CD4-positive, alpha-beta T cell (primary cell): ENCODE results near the gene TDRD9. TPM values are rescaled to one million over a fixed set of nuclear protein-coding genes. Genes with fewer than 3 reads are reported as not detected.

Experiments used
- ATAC-seq: fragments of 200-7000 bp; cut with Tn5 transposase; one replicate; pipeline ENCODE4 v1.10.0; 2022; ENCODE audit warnings: mild to moderate bottlenecking; ENCODE audit not compliant: poor library complexity
- CTCF ChIA-PET: fragments of 350-600 bp; sonication (Branson Sonifier 250); formaldehyde crosslinking; loops from one replicate; lab custom pipeline; 2021; ENCODE audit warnings: antibody characterized with exemption, inconsistent platforms; lab: Charles Lee
- POLR2A ChIA-PET: fragments of 350-600 bp; sonication (Branson Sonifier 250); formaldehyde crosslinking; loops from one replicate; lab custom pipeline; 2021; ENCODE audit warnings: antibody characterized with exemption, inconsistent platforms; lab: Charles Lee
- DNase-seq, 14 experiments: peaks; one replicate each; pipeline ENCODE4 v3.0.0-alpha.2; 2013 to 2020; ENCODE audit warnings: mixed read lengths in 2 of 14
- H3K27ac ChIP-seq, 2 donors: one replicate each; pipeline versions ENCODE4 v1.5.1 to v1.7.0; 2013; ENCODE audit warnings: low read length in 2 of 2, low read depth in 1 of 2, mild to moderate bottlenecking in 1 of 2
- H3K27me3 ChIP-seq, 2 experiments: 1 replicate in 1 of 2; 2 replicates in 1 of 2; pipeline versions ENCODE4 v1.6.1 to v1.7.0; 2013; ENCODE audit warnings: low read length in 2 of 2, control low read depth in 1 of 2, mild to moderate bottlenecking in 1 of 2, moderate library complexity in 1 of 2; ENCODE audit not compliant: insufficient read depth in 2 of 2, control insufficient read depth in 1 of 2
- H3K36me3 ChIP-seq: one replicate; pipeline ENCODE4 v1.6.1; 2013; ENCODE audit warnings: low read length, control low read depth; ENCODE audit not compliant: insufficient read depth
- H3K4me1 ChIP-seq: one replicate; pipeline ENCODE4 v1.6.1; 2013; ENCODE audit warnings: low read length, control low read depth; ENCODE audit not compliant: insufficient read depth
- H3K4me3 ChIP-seq: one replicate; pipeline ENCODE4 v1.5.1; 2013; ENCODE audit warnings: mild to moderate bottlenecking, low read length, moderate library complexity
- H3K9me3 ChIP-seq, 2 experiments: 1 replicate in 1 of 2; 2 replicates in 1 of 2; pipeline versions ENCODE4 v1.6.1 to v1.7.0; 2013; ENCODE audit warnings: low read length in 2 of 2, mild to moderate bottlenecking in 2 of 2, control low read depth in 1 of 2, moderate library complexity in 1 of 2; ENCODE audit not compliant: control insufficient read depth in 1 of 2, insufficient read depth in 1 of 2
- H3K27ac Mint-ChIP-seq: one replicate; pipeline ENCODE4 v1.8.0; 2020; ENCODE audit warnings: mixed read lengths
- H3K27me3 Mint-ChIP-seq: one replicate; pipeline ENCODE4 v1.8.0; 2021; ENCODE audit warnings: mixed read lengths
- H3K36me3 Mint-ChIP-seq: one replicate; pipeline ENCODE4 v1.8.0; 2021; ENCODE audit warnings: low read depth, mixed read lengths
- H3K4me1 Mint-ChIP-seq: one replicate; pipeline ENCODE4 v1.8.0; 2021; ENCODE audit warnings: low read depth, mixed read lengths
- H3K4me3 Mint-ChIP-seq: one replicate; pipeline ENCODE4 v1.8.0; 2020; ENCODE audit warnings: mild to moderate bottlenecking, mixed read lengths
- H3K9me3 Mint-ChIP-seq: one replicate; pipeline ENCODE4 v1.8.0; 2020; ENCODE audit warnings: mixed read lengths
- CTCF ChIP-seq: fragments of 200-600 bp; IDR thresholded peaks from one replicate; pipeline ENCODE4 v1.8.0; 2022; ENCODE audit warnings: antibody characterized with exemption, mild to moderate bottlenecking
- intact Hi-C, 2 experiments: fragments of 100-400 bp; cut with DNase I in 1 of 2; cut with micrococcal nuclease in 1 of 2; formaldehyde crosslinking; loops; one replicate each; pipeline versions ENCODE4 v1.15.1 to v1.9.0; 2023 to 2025; cut with DNase I, micrococcal nuclease
- total RNA-seq, 174 experiments: library from RNA in 2 of 174; stranded (reverse) in 2 of 174; gene quantifications; one replicate each; pipeline ENCODE4 v1.2.3 and lab custom pipeline; 2021 to 2026

The TDRD9 gene
- total RNA-seq, 2 experiments from 2014 or later: 0.17 to 0.27 TPM

- CTCF ChIA-PET: interaction anchor here (1.7 kb wide), 1 partner anchor 18 kb away, joined by 5 read pairs; the partner anchor contains the start of gene RD3L
- ATAC-seq: no peak
- Histone ChIP-seq H3K9me3 (no peaks in the 10 kb centered on the region), H3K27me3 (no peaks in the 10 kb centered on the region), H3K36me3 (no peaks in the 10 kb centered on the region), H3K4me1 (no peaks in the 10 kb centered on the region), H3K4me3 (no peak overlapping the region), H3K27ac (no peak overlapping the region)
- H3K9me3 Mint-ChIP-seq: no peaks in the 10 kb centered on the region
- H3K36me3 Mint-ChIP-seq: no peaks in the 10 kb centered on the region
- intact Hi-C loops: no loop called here
- DNase-seq: no peak
- H3K27me3 Mint-ChIP-seq: peaks cover 13% of the 10 kb centered on the region
- H3K4me1 Mint-ChIP-seq: no peaks in the 10 kb centered on the region
- TF ChIP-seq CTCF: no peak
- POLR2A ChIA-PET: no interaction called here
- H3K27ac Mint-ChIP-seq: no peak overlapping the region
- no peak overlapping the region for H3K4me3 Mint-ChIP-seq
Measured at GRCh38 chr14:103960457-103961055, 32.3 kb downstream of the TDRD9 start.

- no peak for TF ChIP-seq CTCF
- POLR2A ChIA-PET: no interaction called here
- Histone ChIP-seq H3K27ac (no peak overlapping the region), H3K36me3 (no peaks in the 10 kb centered on the region), H3K4me3 (no peak overlapping the region), H3K9me3 (no peaks in the 10 kb centered on the region), H3K4me1 (no peaks in the 10 kb centered on the region), H3K27me3 (no peaks in the 10 kb centered on the region)
- H3K9me3 Mint-ChIP-seq: no peaks in the 10 kb centered on the region
- no peaks in the 10 kb centered on the region for H3K4me1 Mint-ChIP-seq
- H3K4me3 Mint-ChIP-seq: no peak overlapping the region
- intact Hi-C loops: no loop called here
- H3K27me3 Mint-ChIP-seq: peaks cover 17% of the 10 kb centered on the region
- CTCF ChIA-PET: no interaction called here
- DNase-seq (no peak), ATAC-seq (no peak)
- no peaks in the 10 kb centered on the region for H3K36me3 Mint-ChIP-seq
- no peak overlapping the region for H3K27ac Mint-ChIP-seq
Measured at GRCh38 chr14:103961928-103962578, 33.8 kb downstream of the TDRD9 start.

- H3K9me3 Mint-ChIP-seq: no peaks in the 10 kb centered on the region
- H3K27ac ChIP-seq: no peak overlapping the region
- no peaks in the 10 kb centered on the region for H3K36me3 Mint-ChIP-seq
- no peaks in the 10 kb centered on the region for H3K4me1 ChIP-seq
- peaks cover 26% of the 10 kb centered on the region for H3K27me3 Mint-ChIP-seq
- DNase-seq (no peak), ATAC-seq (no peak)
- H3K9me3 ChIP-seq: no peaks in the 10 kb centered on the region
- no peak overlapping the region for H3K27ac Mint-ChIP-seq
- intact Hi-C loops: no loop called here
- H3K36me3 ChIP-seq: no peaks in the 10 kb centered on the region
- POLR2A ChIA-PET: no interaction called here
- H3K4me3 Mint-ChIP-seq: no peak overlapping the region
- CTCF ChIA-PET: no interaction called here
- no peak overlapping the region for H3K4me3 ChIP-seq
- no peaks in the 10 kb centered on the region for H3K4me1 Mint-ChIP-seq
- peaks cover 0 to 4% of the 10 kb centered on the region in 2 experiments for H3K27me3 ChIP-seq
- no peak for TF ChIP-seq CTCF
Measured at GRCh38 chr14:103966631-103967030, 38.4 kb downstream of the TDRD9 start.
